Sigmoid colon (tissue), 7 donors: ENCODE results near the gene TLCD1. TPM values are rescaled to one million over a fixed set of nuclear protein-coding genes. Genes with fewer than 3 reads are reported as not detected.

Experiments
- DNase-seq: peaks from one replicate; pipeline ENCODE4 v3.0.0-alpha.2; 2019
- H3K27ac ChIP-seq, 4 donors: fragments of 200-600 bp; sonication (generic); one replicate each; pipeline ENCODE4 v1.5.1; 2016 to 2019; ENCODE audit warnings: mild to moderate bottlenecking in 1 of 4
- H3K27me3 ChIP-seq, 3 donors: fragments of 200-600 bp; sonication (generic); one replicate each; pipeline ENCODE4 v1.5.1; 2019; ENCODE audit warnings: mild to moderate bottlenecking in 1 of 3
- H3K36me3 ChIP-seq, 4 donors: fragments of 200-600 bp; sonication (generic); one replicate each; pipeline ENCODE4 v1.5.1; 2016 to 2019
- H3K4me1 ChIP-seq, 4 donors: fragments of 200-600 bp; sonication (generic); one replicate each; pipeline ENCODE4 v1.5.1; 2017 to 2019
- H3K4me3 ChIP-seq, 4 donors: fragments of 200-600 bp; sonication (generic); one replicate each; pipeline ENCODE4 v1.5.1; 2017 to 2019; ENCODE audit warnings: mild to moderate bottlenecking in 2 of 4, moderate library complexity in 1 of 4
- H3K9me3 ChIP-seq, 4 donors: fragments of 200-600 bp in 3 of 4; sonication (generic) in 3 of 4; one replicate each; pipeline versions ENCODE4 v1.5.1 to v1.6.1; 2013 to 2019
- CTCF ChIP-seq, 4 experiments: fragments of 450-650 bp in 3 of 4; fragments of 200-600 bp in 1 of 4; IDR thresholded peaks; one replicate each; pipeline ENCODE4 v1.5.1; 2016 to 2019; ENCODE audit warnings: antibody characterized with exemption in 4 of 4, mild to moderate bottlenecking in 3 of 4, moderate library complexity in 2 of 4
- EP300 ChIP-seq, 4 donors: sonication (generic); formaldehyde crosslinking; IDR thresholded peaks; one replicate each; pipeline ENCODE4 v1.6.1; 2017; ENCODE audit warnings: antibody characterized with exemption in 4 of 4
- POLR2A ChIP-seq, 2 donors: fragments of 450-650 bp; IDR thresholded peaks; one replicate each; pipeline ENCODE4 v1.6.1; 2016; ENCODE audit warnings: antibody characterized with exemption in 2 of 2, mild to moderate bottlenecking in 2 of 2, moderate library complexity in 2 of 2
- POLR2AphosphoS5 ChIP-seq, 4 donors: sonication (generic); formaldehyde crosslinking; IDR thresholded peaks; one replicate each; pipeline ENCODE4 v1.6.1; 2017; ENCODE audit warnings: antibody characterized with exemption in 4 of 4
- WGBS, 2 donors: extraction: QIAGEN DNeasy Blood & Tissue Kit; methylation state at CpG; one replicate each; pipeline ENCODE4 v1.1.7; 2013; 5-methylcytosine and 5-hydroxymethylcytosine counted together
- intact Hi-C: fragments of 100-400 bp; cut with DNase I; formaldehyde crosslinking; loops from one replicate; pipeline ENCODE4 v1.15.1; 2023
- polyA plus RNA-seq, 3 donors: library from polyadenylated mRNA; stranded (reverse); fragments of 200-250 nt; gene quantifications; one replicate each; pipeline ENCODE4 v1.2.3, GENCODE V29; 2013
- total RNA-seq, 4 donors: library from RNA; depleted of rRNA; stranded (reverse); fragments of >200 nt; gene quantifications; one replicate each; pipeline ENCODE4 v1.1.0, GENCODE V29; 2016
- donor health status: healthy with polysubstance abuse.
- donor health status: Bipolar disorder and iron deficiency.
- donor health status: healthy.

TLCD1 gene
- total and polyA plus RNA-seq, 7 donors = 0.66 to 14.2 (median 2.1) TPM; not detected in 2

- WGBS, 2 donors = 97 to 99% methylated on average over 3 of the region's 3 CpGs
Observed at GRCh38 chr17:28689011-28689410, 37.0 kb downstream of the TLCD1 start.

GRCh38 chr17:28688481-28688880 lies 37.6 kb downstream of the TLCD1 start:
- intact Hi-C loops = no loop called here
- Histone ChIP-seq H3K27me3 (no peaks in the 10 kb centered on the region), H3K27ac (no peak overlapping the region), H3K4me3 (no peak overlapping the region), H3K36me3 (peaks cover 69 to 100% (median 88%) of the 10 kb centered on the region in 4 donors), H3K4me1 (peaks cover 0 to 4% (median 2%) of the 10 kb centered on the region in 4 donors), H3K9me3 (no peaks in the 10 kb centered on the region)
- no peak for TF ChIP-seq CTCF (IDR thresholded peaks at IDR 0.05)
- WGBS, 2 donors = 83 to 93% methylated on average over 4 of the region's 4 CpGs
- DNase-seq = no peak

More at GRCh38 chr17:28689011-28689410, 37.0 kb downstream of the TLCD1 start:
- Histone ChIP-seq H3K4me3 (no peak overlapping the region), H3K27ac (no peak overlapping the region), H3K4me1 (peaks cover 0 to 4% (median 2%) of the 10 kb centered on the region in 4 donors), H3K9me3 (no peaks in the 10 kb centered on the region), H3K36me3 (peaks cover 69 to 100% (median 89%) of the 10 kb centered on the region in 4 donors), H3K27me3 (no peaks in the 10 kb centered on the region)
- DNase-seq = no peak
- intact Hi-C loops = no loop called here
- TF ChIP-seq POLR2AphosphoS5 (IDR thresholded peaks at IDR 0.05) = no peak
- no peak for TF ChIP-seq EP300 (IDR thresholded peaks at IDR 0.05)
- TF ChIP-seq CTCF (IDR thresholded peaks at IDR 0.05) = no peak
- no peak for TF ChIP-seq POLR2A (IDR thresholded peaks at IDR 0.05)

GRCh38 chr17:28686296-28686695 lies 39.7 kb downstream of the TLCD1 start:
- Histone ChIP-seq H3K9me3 (no peaks in the 10 kb centered on the region), H3K36me3 (peaks cover 89 to 100% (median 97%) of the 10 kb centered on the region in 4 donors), H3K27me3 (no peaks in the 10 kb centered on the region), H3K4me3 (no peak overlapping the region), H3K4me1 (peaks cover 0 to 4% (median 2%) of the 10 kb centered on the region in 4 donors), H3K27ac (no peak overlapping the region)
- TF ChIP-seq CTCF (IDR thresholded peaks at IDR 0.05) (no peak), POLR2AphosphoS5 (IDR thresholded peaks at IDR 0.05) (no peak), EP300 (IDR thresholded peaks at IDR 0.05) (no peak), POLR2A (IDR thresholded peaks at IDR 0.05) (no peak)
- 87 to 97% methylated on average over 4 of the region's 4 CpGs for WGBS, 2 donors
- intact Hi-C loops = no loop called here
- DNase-seq = no peak

- H3K36me3 ChIP-seq = peaks cover 88 to 100% (median 97%) of the 10 kb centered on the region in 4 donors
- intact Hi-C loops = no loop called here
Observed at GRCh38 chr17:28685366-28685765, 40.7 kb downstream of the TLCD1 start.

More at GRCh38 chr17:28685366-28685765, 40.7 kb downstream of the TLCD1 start:
- WGBS, 2 donors = 88 to 95% methylated on average over 5 of the region's 5 CpGs
- no peak for DNase-seq
- Histone ChIP-seq H3K9me3 (no peaks in the 10 kb centered on the region), H3K4me1 (peaks cover 0 to 4% (median 2%) of the 10 kb centered on the region in 4 donors), H3K27me3 (no peaks in the 10 kb centered on the region), H3K27ac (peak overlapping the region in 1 of 4 donors; percentile 25), H3K4me3 (no peak overlapping the region)
- TF ChIP-seq CTCF (IDR thresholded peaks at IDR 0.05) (no peak), POLR2AphosphoS5 (IDR thresholded peaks at IDR 0.05) (no peak)
